D721Med (cell line): ENCODE data around the gene FAS.

ENCODE experiments used
- DNase-seq: peaks from one replicate; pipeline ENCODE4 v3.0.0; 2011; ENCODE audit warnings: low spot score; ENCODE audit not compliant: insufficient read length
- FAIRE-seq: peaks from 2 replicates; lab custom pipeline; 2011; peaks lifted over from hg19 to GRCh38; lab: Jason Lieb, UNC
- CTCF ChIP-seq: IDR thresholded peaks from 2 replicates; pipeline ENCODE4 v1.5.1; 2012; ENCODE audit warnings: mild to moderate bottlenecking, control low read depth; ENCODE audit not compliant: insufficient read depth; ENCODE audit errors: missing control alignments

FAS gene

GRCh38 chr10:88979153-88979562 lies 11.4 kb upstream of the FAS start:
- FAIRE-seq (no peak), DNase-seq (no peak)
- no peak for TF ChIP-seq CTCF

- TF ChIP-seq CTCF: no peak
- FAIRE-seq (no peak), DNase-seq (no peak)
These were observed 11.0 kb upstream of the FAS start for GRCh38 chr10:88979603-88980002.

GRCh38 chr10:88980247-88980646 lies 10.4 kb upstream of the FAS start:
- DNase-seq: no peak
- FAIRE-seq: no peak
- TF ChIP-seq CTCF: no peak

GRCh38 chr10:88980800-88981199 lies 9.8 kb upstream of the FAS start:
- DNase-seq (no peak), FAIRE-seq (no peak)
- TF ChIP-seq CTCF: no peak

- DNase-seq: no peak
- TF ChIP-seq CTCF: no peak
- no peak for FAIRE-seq
These were observed 9.2 kb upstream of the FAS start for GRCh38 chr10:88981435-88981834.

- TF ChIP-seq CTCF: no peak
- DNase-seq: no peak
- no peak for FAIRE-seq
These were observed 8.2 kb upstream of the FAS start for GRCh38 chr10:88982366-88982765.

- TF ChIP-seq CTCF: no peak
- DNase-seq (no peak), FAIRE-seq (no peak)
These were observed 7.4 kb upstream of the FAS start for GRCh38 chr10:88983206-88983605.
